Measurements from ENCODE around the gene MPZL1. TPM values are rescaled to one million over a fixed set of nuclear protein-coding genes. Genes with fewer than 3 reads are reported as not detected.

MPZL1 gene
- total and polyA plus RNA-seq, 9 donors, result 30.3 to 180 (median 80.1) TPM

GRCh38 chr1:167707942-167708341 is 13.8 kb upstream of the MPZL1 start:
- Histone ChIP-seq H3K27me3 (no peaks in the 10 kb centered on the region), H3K4me3 (no peak overlapping the region), H3K36me3 (no peaks in the 10 kb centered on the region), H3K4me1 (ENCODE audit: insufficient read depth) (no peaks in the 10 kb centered on the region), H3K9me3 (no peaks in the 10 kb centered on the region), H3K27ac (no peak overlapping the region)
- no peak for DNase-seq
- no peak for TF ChIP-seq CTCF (IDR thresholded peaks at IDR 0.05)
- TF ChIP-seq EP300 (IDR thresholded peaks at IDR 0.05), result no peak
- TF ChIP-seq POLR2A (IDR thresholded peaks at IDR 0.05), result no peak
- WGBS, 3 donors, result 91 to 95% (median 93%) methylated on average over 4 of the region's 4 CpGs
- intact Hi-C loops (cut with DNase I), result no loop called here

- no peak for TF ChIP-seq CTCF (IDR thresholded peaks at IDR 0.05)
- H3K4me1 ChIP-seq (ENCODE audit: insufficient read depth), result no peaks in the 10 kb centered on the region
- intact Hi-C loops (cut with DNase I), result no loop called here
- H3K4me3 ChIP-seq, result no peak overlapping the region
- no peaks in the 10 kb centered on the region for H3K27me3 ChIP-seq
- no peak for DNase-seq
- no peak overlapping the region for H3K27ac ChIP-seq
- H3K9me3 ChIP-seq, result no peaks in the 10 kb centered on the region
- WGBS, 3 donors, result 71 to 73% (median 72%) methylated on average over 3 of the region's 3 CpGs
- no peaks in the 10 kb centered on the region for H3K36me3 ChIP-seq
Observed at GRCh38 chr1:167708940-167709389, 12.8 kb upstream of the MPZL1 start.

- no peak overlapping the region for H3K4me3 ChIP-seq
- intact Hi-C loops (cut with DNase I), result loop anchor here in 2 of 4 donors (5.0 to 10.0 kb wide), 3 partner anchors 91 to 374 kb away; partner anchors contain the start of genes DCAF6 (in 1 of the 2) and MPC2 (in 1 of the 2)
- no peaks in the 10 kb centered on the region for H3K9me3 ChIP-seq
- no peak for TF ChIP-seq CTCF (IDR thresholded peaks at IDR 0.05)
- TF ChIP-seq EP300 (IDR thresholded peaks at IDR 0.05), result no peak
- TF ChIP-seq POLR2A (IDR thresholded peaks at IDR 0.05), result no peak
- H3K27me3 ChIP-seq, result no peaks in the 10 kb centered on the region
- H3K4me1 ChIP-seq (ENCODE audit: insufficient read depth), result no peaks in the 10 kb centered on the region
- no peaks in the 10 kb centered on the region for H3K36me3 ChIP-seq
- DNase-seq, result no peak
- WGBS, 3 donors, result 89 to 98% (median 94%) methylated on average over 1 of the region's 1 CpG
- H3K27ac ChIP-seq, result no peak overlapping the region
Observed at GRCh38 chr1:167710836-167711235, 10.9 kb upstream of the MPZL1 start.

GRCh38 chr1:167711797-167712196 is 10.0 kb upstream of the MPZL1 start:
- DNase-seq, result no peak
- 76 to 80% (median 77%) methylated on average over 3 of the region's 3 CpGs for WGBS, 3 donors
- TF ChIP-seq CTCF (IDR thresholded peaks at IDR 0.05), result no peak
- no peak for TF ChIP-seq POLR2A (IDR thresholded peaks at IDR 0.05)
- no peak for TF ChIP-seq EP300 (IDR thresholded peaks at IDR 0.05)
- no peaks in the 10 kb centered on the region for H3K27me3 ChIP-seq
- H3K36me3 ChIP-seq, result no peaks in the 10 kb centered on the region
- intact Hi-C loops (cut with DNase I), result loop anchor here in 2 of 4 donors (5.0 to 10.0 kb wide), 3 partner anchors 91 to 373 kb away; partner anchors contain the start of genes DCAF6 (in 1 of the 2) and MPC2 (in 1 of the 2)
- no peak overlapping the region for H3K4me3 ChIP-seq
- no peaks in the 10 kb centered on the region for H3K9me3 ChIP-seq
- H3K27ac ChIP-seq, result no peak overlapping the region
- H3K4me1 ChIP-seq (ENCODE audit: insufficient read depth), result no peaks in the 10 kb centered on the region

Measured in ovary (tissue), 9 donors.